GM12878 (cell line): ENCODE measurements around the gene SPRN. TPM values are rescaled to one million over a fixed set of nuclear protein-coding genes. Genes with fewer than 3 reads are reported as not detected.

ENCODE experiments used
- ATAC-seq: fragments of 200-7000 bp; cut with Tn5 transposase; 3 replicates; pipeline ENCODE4 v1.9.1; 2020; ENCODE audit warnings: mild to moderate bottlenecking, moderate library complexity
- BruUV-seq: library from RNA; stranded (reverse); fragments of 400-500 nt; replicated peaks from 2 replicates; lab custom pipeline; 2021; lab: Mats Ljungman, UMichigan
- CTCF ChIA-PET: fragments of 300-600 bp; sonication (Branson Sonifier 250); formaldehyde crosslinking; extraction: SDS; loops from one replicate; lab custom pipeline; 2021; ENCODE audit warnings: inconsistent platforms; lab: Yijun Ruan, JAX
- POLR2A ChIA-PET: fragments of 350-600 bp; formaldehyde crosslinking; extraction: SDS; loops from one replicate; lab custom pipeline; 2021; ENCODE audit warnings: inconsistent platforms; lab: Charles Lee
- RAD21 ChIA-PET: fragments of 300-600 bp; sonication (Branson Sonifier 250); formaldehyde crosslinking; loops from one replicate; lab custom pipeline; 2023; ENCODE audit warnings: antibody characterized with exemption; ENCODE audit not compliant: unreplicated experiment; lab: Charles Lee
- SMC1A ChIA-PET: fragments of 300-600 bp; sonication (Branson Sonifier 250); formaldehyde crosslinking; loops from one replicate; lab custom pipeline; 2023; ENCODE audit not compliant: unreplicated experiment, uncharacterized antibody; lab: Charles Lee
- DNase-seq: peaks from one replicate; pipeline ENCODE4 v3.0.0-alpha.2; 2011; ENCODE audit warnings: low read depth, low spot score
- FAIRE-seq: peaks from 3 replicates; lab custom pipeline; 2011; peaks lifted over from hg19 to GRCh38; lab: Jason Lieb, UNC
- H2AFZ ChIP-seq: 2 replicates; pipeline ENCODE4 v1.6.0; 2011; ENCODE audit warnings: low read depth, low read length, control low read depth; ENCODE audit not compliant: control insufficient read depth
- H3K27ac ChIP-seq: 2 replicates; pipeline ENCODE4 v1.5.1; 2011; ENCODE audit warnings: control low read depth; ENCODE audit not compliant: control insufficient read depth, insufficient read depth
- H3K27me3 ChIP-seq, 2 experiments: replicated peaks in 1 of 2; 2 replicates each; pipeline versions ENCODE4 v1.6.0 to v1.6.1; 2011; ENCODE audit warnings: low read length in 1 of 2; ENCODE audit not compliant: control insufficient read depth in 2 of 2, insufficient read depth in 2 of 2
- H3K36me3 ChIP-seq, 2 experiments: 2 replicates each; pipeline ENCODE4 v1.5.1; 2011; ENCODE audit warnings: low read length in 1 of 2; ENCODE audit not compliant: control insufficient read depth in 2 of 2, insufficient read depth in 2 of 2
- H3K4me1 ChIP-seq: 2 replicates; pipeline ENCODE4 v1.6.1; 2011; ENCODE audit warnings: mild to moderate bottlenecking, low read length, moderate library complexity, mixed read lengths; ENCODE audit not compliant: control insufficient read depth, insufficient read depth
- H3K4me2 ChIP-seq: 2 replicates; pipeline ENCODE4 v1.6.0; 2011; ENCODE audit warnings: control low read depth; ENCODE audit not compliant: control insufficient read depth, insufficient read depth
- H3K4me3 ChIP-seq: fragments of 200-600 bp; sonication (generic); 2 replicates; pipeline ENCODE4 v1.5.1; 2016
- H3K79me2 ChIP-seq: 2 replicates; pipeline ENCODE4 v1.6.0; 2011; ENCODE audit warnings: low read length; ENCODE audit not compliant: control insufficient read depth, insufficient read depth
- H3K9ac ChIP-seq: 2 replicates; pipeline ENCODE4 v1.8.0; 2011; ENCODE audit warnings: low read length, control low read depth, mixed read lengths; ENCODE audit not compliant: control insufficient read depth, insufficient read depth
- H3K9me3 ChIP-seq: replicated peaks from 3 replicates; pipeline ENCODE4 v1.5.1; 2011; ENCODE audit warnings: mild to moderate bottlenecking, low read length; ENCODE audit not compliant: control insufficient read depth, insufficient read depth
- H4K20me1 ChIP-seq: 2 replicates; pipeline ENCODE4 v1.6.0; 2011; ENCODE audit not compliant: control insufficient read depth, insufficient read depth
- BCL11A ChIP-seq: IDR thresholded peaks from 2 replicates; pipeline ENCODE4 v1.6.1; 2011; ENCODE audit warnings: low read depth, low read length
- BRCA1 ChIP-seq: IDR thresholded peaks from 2 replicates; pipeline ENCODE4 v1.6.1; 2011; ENCODE audit warnings: low read depth, low read length, improper control_type of control experiment
- DPF2 ChIP-seq: fragments of 450-650 bp; IDR thresholded peaks from 2 replicates; pipeline ENCODE4 v1.6.1; 2017; ENCODE audit warnings: mild to moderate bottlenecking
- EGR1 ChIP-seq, 2 experiments: IDR thresholded peaks; 1 replicate in 1 of 2; 2 replicates in 1 of 2; pipeline ENCODE4 v1.6.1; 2011 to 2012; ENCODE audit warnings: low read depth in 2 of 2, low read length in 2 of 2, borderline replicate concordance in 1 of 2, mild to moderate bottlenecking in 1 of 2, moderate library complexity in 1 of 2
- ELK1 ChIP-seq: IDR thresholded peaks from 2 replicates; pipeline ENCODE4 v1.6.1; 2012; ENCODE audit warnings: low read depth, low read length, improper control_type of control experiment
- EZH2 ChIP-seq: IDR thresholded peaks from 2 replicates; pipeline ENCODE4 v1.6.1; 2012; ENCODE audit warnings: low read depth, mild to moderate bottlenecking, control low read depth, inconsistent platforms, low read length, borderline replicate concordance; ENCODE audit not compliant: control insufficient read depth
- FOS ChIP-seq: IDR thresholded peaks from 3 replicates; pipeline ENCODE4 v1.6.1; 2011; ENCODE audit warnings: borderline replicate concordance; ENCODE audit not compliant: insufficient read length; ENCODE audit errors: extremely low read depth
- HDAC6 ChIP-seq: fragments of 200-600 bp; sonication (generic); IDR thresholded peaks from one replicate; pipeline ENCODE4 v1.8.0; 2017; ENCODE audit warnings: antibody characterized with exemption; ENCODE audit not compliant: unreplicated experiment
- IRF4 ChIP-seq: IDR thresholded peaks from 2 replicates; pipeline ENCODE4 v1.6.1; 2011; ENCODE audit warnings: low read depth, low read length
- MEF2B ChIP-seq: fragments of 450-650 bp; IDR thresholded peaks from 2 replicates; pipeline ENCODE4 v1.6.1; 2018; ENCODE audit warnings: mild to moderate bottlenecking, moderate library complexity; ENCODE audit not compliant: partially characterized antibody, poor library complexity, severe bottlenecking
- MXI1 ChIP-seq: fragments of 150-350 bp; IDR thresholded peaks from 2 replicates; pipeline ENCODE4 v1.6.1; 2011; ENCODE audit warnings: low read depth, mild to moderate bottlenecking, inconsistent platforms, low read length, improper control_type of control experiment
- NFIC ChIP-seq: IDR thresholded peaks from 2 replicates; pipeline ENCODE4 v1.6.1; 2012; ENCODE audit warnings: low read depth, mild to moderate bottlenecking, inconsistent platforms, low read length, moderate library complexity
- ZBED1 ChIP-seq: IDR thresholded peaks from 2 replicates; pipeline ENCODE4 v1.6.1; 2016; ENCODE audit warnings: borderline replicate concordance
- ZNF207 ChIP-seq: fragments of 450-650 bp; IDR thresholded peaks from 2 replicates; pipeline ENCODE4 v1.6.1; 2014; ENCODE audit warnings: antibody characterized with exemption, mild to moderate bottlenecking, borderline replicate concordance
- WGBS: methylation state at CpG from one replicate; pipeline ENCODE4 v1.1.6; 2016; ENCODE audit warnings: low lambda C conversion rate; ENCODE audit not compliant: insufficient replicate concordance, insufficient coverage; ENCODE audit errors: missing lambda C conversion rate; 5-methylcytosine and 5-hydroxymethylcytosine counted together
- in situ Hi-C: fragments of 300-500 bp; cut with MboI; formaldehyde crosslinking; loops from 9 replicates; pipeline ENCODE4 v1.14.3; 2018; ENCODE audit warnings: mixed read lengths
- intact Hi-C: fragments of 100-400 bp; cut with micrococcal nuclease; formaldehyde crosslinking; loops from one replicate; pipeline ENCODE4 v1.14.2; 2022; ENCODE audit not compliant: unreplicated experiment
- polyA plus RNA-seq, 11 experiments: library from polyadenylated mRNA; depleted of rRNA in 4 of 11; unstranded in 6 of 11; stranded (reverse) in 5 of 11; fragments of >200 nt; fragmentation: Nextera tagmentation in 4 of 11; fragmentation: Illumina TruSeq in 1 of 11; extraction: Ambion mirVana in 4 of 11; extraction: Trizol in 1 of 11; gene quantifications; 1 replicate in 1 of 11; 2 replicates in 10 of 11; pipeline versions ENCODE4 v1.2.1 to v1.2.3, GENCODE V29; 2011 to 2016; ENCODE audit warnings: inconsistent platforms in 2 of 11, missing spikeins in 2 of 11, low read depth in 1 of 11
- total RNA-seq, 4 experiments: library from RNA; depleted of rRNA in 3 of 4; stranded (reverse); fragments of >200 nt in 3 of 4; fragmentation: Illumina TruSeq in 1 of 4; extraction: Trizol in 1 of 4; gene quantifications; 2 replicates each; pipeline versions ENCODE4 v1.2.1 to v1.2.3, GENCODE V29; 2013 to 2021
- TF ChIP-seq, protein P1 (sequence below): IDR thresholded peaks from 2 replicates; pipeline ENCODE4 v1.6.1; 2011; ENCODE audit warnings: low read depth, low read length, improper control_type of control experiment, borderline replicate concordance
- TF ChIP-seq, protein P2 (sequence below): IDR thresholded peaks from 2 replicates; pipeline ENCODE4 v1.6.1; 2012; ENCODE audit warnings: mild to moderate bottlenecking, low read depth, low read length

SPRN gene
- total and polyA plus RNA-seq, 10 of the 15 experiments (the other 5 are each of a cell fraction or from before 2014, with no cell fraction given) = 0.03 to 0.96 (median 0.46) TPM; not detected in 6

GRCh38 chr10:133378251-133379096 lies 46.0 kb downstream of the SPRN start (continued):
- TF ChIP-seq MEF2B (peak; percentile 35), EGR1 (IDR thresholded peaks at IDR 0.05; ENCODE audit: borderline replicate concordance in 1 of 2, low read depth in 2 of 2, low read length in 2 of 2) (no peak), MXI1 (peak; percentile 27; the same call in 1 of the 2 replicates), NFIC (no peak), HDAC6 (no peak)

DNA sequence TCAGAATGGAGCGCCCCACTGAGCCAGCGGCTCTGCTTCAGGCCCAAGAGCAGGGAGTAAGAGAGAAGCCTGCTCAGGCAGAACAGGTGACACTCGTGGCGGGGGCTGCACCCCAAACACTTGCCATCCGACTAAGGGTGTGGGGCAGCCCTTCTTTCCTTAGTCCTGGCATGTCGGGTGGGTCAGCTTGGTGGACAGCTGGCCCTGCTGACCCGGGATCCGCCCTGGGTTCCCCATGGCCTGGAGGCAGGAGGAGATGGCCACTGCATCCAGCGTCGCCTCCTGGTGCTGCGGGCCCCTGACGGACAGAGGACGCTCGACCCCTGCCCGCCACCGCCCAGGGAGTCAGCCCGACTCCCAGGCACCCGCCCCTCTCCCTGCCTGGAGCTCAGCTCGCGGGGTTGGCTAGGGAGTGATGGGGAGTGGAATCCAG lies 46.6 kb downstream of the SPRN start:
- ATAC-seq = no peak
- 57% methylated on average over 15 of the region's 20 CpGs for WGBS
- H4K20me1 ChIP-seq = no peaks in the 10 kb centered on the region
- peak overlapping the region; percentile 63 for H3K9ac ChIP-seq
- ChIA-PET RAD21 (interaction anchor here (1.1 to 3.8 kb wide), 2 partner anchors 12 to 16 kb away, joined by 6 to 13 read pairs; no protein-coding TSS in a partner anchor), POLR2A (interaction anchor here (1.3 to 3.1 kb wide), 4 partner anchors 11 to 100 kb away, joined by 3 to 31 read pairs (median 4); no protein-coding TSS in a partner anchor), CTCF (interaction anchor here (1.1 to 1.5 kb wide), 2 partner anchors 11 to 24 kb away, joined by 3 to 4 read pairs; no protein-coding TSS in a partner anchor), SMC1A (interaction anchor here (1.3 to 2.3 kb wide), 3 partner anchors 10 to 16 kb away, joined by 3 to 11 read pairs (median 5); no protein-coding TSS in a partner anchor)
- H3K4me1 ChIP-seq = peaks cover 13% of the 10 kb centered on the region
- H3K79me2 ChIP-seq = peaks cover 3% of the 10 kb centered on the region
- in situ Hi-C loops = no loop called here
- no peak for DNase-seq
- H3K4me3 ChIP-seq = peak overlapping the region; percentile 69
- FAIRE-seq = no peak
- H3K27ac ChIP-seq = no peak overlapping the region
- intact Hi-C loops = loop anchor here (1.0 kb wide), 1 partner anchor 11 kb away; no protein-coding TSS in a partner anchor
- BruUV-seq = no TSS peak
- no peaks in the 10 kb centered on the region for H3K27me3 ChIP-seq
- peak overlapping the region; percentile 90 for H2AFZ ChIP-seq
- peak overlapping the region; percentile 98 for H3K4me2 ChIP-seq
- H3K36me3 ChIP-seq = no peaks in the 10 kb centered on the region
- H3K9me3 ChIP-seq = no peaks in the 10 kb centered on the region
- no peak for TF ChIP-seq BCL11A
- no peak for TF ChIP-seq FOS
- no peak for TF ChIP-seq BRCA1
- TF ChIP-seq IRF4 = no peak
- TF ChIP-seq DPF2 = no peak
- TF ChIP-seq, protein P1, sequence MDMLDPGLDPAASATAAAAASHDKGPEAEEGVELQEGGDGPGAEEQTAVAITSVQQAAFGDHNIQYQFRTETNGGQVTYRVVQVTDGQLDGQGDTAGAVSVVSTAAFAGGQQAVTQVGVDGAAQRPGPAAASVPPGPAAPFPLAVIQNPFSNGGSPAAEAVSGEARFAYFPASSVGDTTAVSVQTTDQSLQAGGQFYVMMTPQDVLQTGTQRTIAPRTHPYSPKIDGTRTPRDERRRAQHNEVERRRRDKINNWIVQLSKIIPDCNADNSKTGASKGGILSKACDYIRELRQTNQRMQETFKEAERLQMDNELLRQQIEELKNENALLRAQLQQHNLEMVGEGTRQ = no peak
- TF ChIP-seq, protein P2, sequence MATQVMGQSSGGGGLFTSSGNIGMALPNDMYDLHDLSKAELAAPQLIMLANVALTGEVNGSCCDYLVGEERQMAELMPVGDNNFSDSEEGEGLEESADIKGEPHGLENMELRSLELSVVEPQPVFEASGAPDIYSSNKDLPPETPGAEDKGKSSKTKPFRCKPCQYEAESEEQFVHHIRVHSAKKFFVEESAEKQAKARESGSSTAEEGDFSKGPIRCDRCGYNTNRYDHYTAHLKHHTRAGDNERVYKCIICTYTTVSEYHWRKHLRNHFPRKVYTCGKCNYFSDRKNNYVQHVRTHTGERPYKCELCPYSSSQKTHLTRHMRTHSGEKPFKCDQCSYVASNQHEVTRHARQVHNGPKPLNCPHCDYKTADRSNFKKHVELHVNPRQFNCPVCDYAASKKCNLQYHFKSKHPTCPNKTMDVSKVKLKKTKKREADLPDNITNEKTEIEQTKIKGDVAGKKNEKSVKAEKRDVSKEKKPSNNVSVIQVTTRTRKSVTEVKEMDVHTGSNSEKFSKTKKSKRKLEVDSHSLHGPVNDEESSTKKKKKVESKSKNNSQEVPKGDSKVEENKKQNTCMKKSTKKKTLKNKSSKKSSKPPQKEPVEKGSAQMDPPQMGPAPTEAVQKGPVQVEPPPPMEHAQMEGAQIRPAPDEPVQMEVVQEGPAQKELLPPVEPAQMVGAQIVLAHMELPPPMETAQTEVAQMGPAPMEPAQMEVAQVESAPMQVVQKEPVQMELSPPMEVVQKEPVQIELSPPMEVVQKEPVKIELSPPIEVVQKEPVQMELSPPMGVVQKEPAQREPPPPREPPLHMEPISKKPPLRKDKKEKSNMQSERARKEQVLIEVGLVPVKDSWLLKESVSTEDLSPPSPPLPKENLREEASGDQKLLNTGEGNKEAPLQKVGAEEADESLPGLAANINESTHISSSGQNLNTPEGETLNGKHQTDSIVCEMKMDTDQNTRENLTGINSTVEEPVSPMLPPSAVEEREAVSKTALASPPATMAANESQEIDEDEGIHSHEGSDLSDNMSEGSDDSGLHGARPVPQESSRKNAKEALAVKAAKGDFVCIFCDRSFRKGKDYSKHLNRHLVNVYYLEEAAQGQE = no peak
- no peak for TF ChIP-seq ELK1
- no peak for TF ChIP-seq ZNF207
- no peak for TF ChIP-seq EZH2
- TF ChIP-seq ZBED1 = no peak
